ENCODE data around the gene SUPT20H.

GRCh38 chr13:37087486-37087885 lies 28.0 kb upstream of the SUPT20H start:
- TF ChIP-seq CTCF (IDR thresholded peaks at IDR 0.05) (no peak), POLR2A (IDR thresholded peaks at IDR 0.05) (no peak)

All from tibial nerve (tissue), 3 donors.